DOHH2 (cell line): Measurements from ENCODE around the gene NOP53.

Source experiments
- EZH2phosphoT487 ChIP-seq: fragments of 200-600 bp; sonication (generic); IDR thresholded peaks from 2 replicates; pipeline ENCODE4 v1.6.1; 2017; ENCODE audit warnings: borderline replicate concordance, mild to moderate bottlenecking, antibody characterized with exemption, low read length, moderate library complexity, mixed read lengths
- TF ChIP-seq, protein P1 (sequence below): fragments of 200-600 bp; sonication (generic); IDR thresholded peaks from one replicate; pipeline ENCODE4 v1.5.1; 2014; ENCODE audit warnings: antibody characterized with exemption, mild to moderate bottlenecking, low read depth, low read length; ENCODE audit not compliant: poor library complexity, severe bottlenecking

DNA sequence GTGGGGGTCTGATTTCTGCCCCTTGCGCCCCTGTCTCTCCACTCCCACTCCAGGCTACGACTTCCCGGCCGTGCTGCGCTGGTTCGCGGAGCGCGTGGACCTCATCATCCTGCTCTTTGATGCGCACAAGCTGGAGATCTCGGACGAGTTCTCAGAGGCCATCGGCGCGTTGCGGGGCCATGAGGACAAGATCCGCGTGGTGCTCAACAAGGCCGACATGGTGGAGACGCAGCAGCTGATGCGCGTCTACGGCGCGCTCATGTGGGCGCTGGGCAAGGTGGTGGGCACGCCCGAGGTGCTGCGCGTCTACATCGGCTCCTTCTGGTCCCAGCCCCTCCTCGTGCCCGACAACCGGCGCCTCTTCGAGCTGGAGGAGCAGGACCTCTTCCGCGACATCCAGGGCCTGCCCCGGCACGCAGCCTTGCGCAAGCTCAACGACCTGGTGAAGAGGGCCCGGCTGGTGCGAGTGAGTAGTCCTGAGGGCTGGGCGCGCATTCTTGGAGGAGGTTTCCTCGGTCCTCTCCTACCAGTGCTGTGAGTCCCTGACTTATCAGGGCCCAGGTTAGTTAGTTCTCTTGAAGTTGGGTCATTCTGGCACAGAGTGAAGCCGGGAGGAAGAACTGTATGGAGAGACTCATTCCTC is 19.5 kb upstream of the NOP53 start:
- TF ChIP-seq, protein P1, sequence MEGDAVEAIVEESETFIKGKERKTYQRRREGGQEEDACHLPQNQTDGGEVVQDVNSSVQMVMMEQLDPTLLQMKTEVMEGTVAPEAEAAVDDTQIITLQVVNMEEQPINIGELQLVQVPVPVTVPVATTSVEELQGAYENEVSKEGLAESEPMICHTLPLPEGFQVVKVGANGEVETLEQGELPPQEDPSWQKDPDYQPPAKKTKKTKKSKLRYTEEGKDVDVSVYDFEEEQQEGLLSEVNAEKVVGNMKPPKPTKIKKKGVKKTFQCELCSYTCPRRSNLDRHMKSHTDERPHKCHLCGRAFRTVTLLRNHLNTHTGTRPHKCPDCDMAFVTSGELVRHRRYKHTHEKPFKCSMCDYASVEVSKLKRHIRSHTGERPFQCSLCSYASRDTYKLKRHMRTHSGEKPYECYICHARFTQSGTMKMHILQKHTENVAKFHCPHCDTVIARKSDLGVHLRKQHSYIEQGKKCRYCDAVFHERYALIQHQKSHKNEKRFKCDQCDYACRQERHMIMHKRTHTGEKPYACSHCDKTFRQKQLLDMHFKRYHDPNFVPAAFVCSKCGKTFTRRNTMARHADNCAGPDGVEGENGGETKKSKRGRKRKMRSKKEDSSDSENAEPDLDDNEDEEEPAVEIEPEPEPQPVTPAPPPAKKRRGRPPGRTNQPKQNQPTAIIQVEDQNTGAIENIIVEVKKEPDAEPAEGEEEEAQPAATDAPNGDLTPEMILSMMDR: no peak
- TF ChIP-seq EZH2phosphoT487: no peak
